PFSK-1 (cell line): ENCODE results near the gene AIFM3.

Source experiments
- FOXP2 ChIP-seq: optimal IDR thresholded peaks from 2 replicates; pipeline ENCODE3; 2011; ENCODE audit warnings: borderline replicate concordance, control low read depth, inconsistent platforms; ENCODE audit not compliant: insufficient read depth; ENCODE audit errors: extremely low read length, extremely low read depth
- POLR2AphosphoS5 ChIP-seq: IDR thresholded peaks from 2 replicates; pipeline ENCODE4 v1.6.1; 2012; ENCODE audit warnings: low read depth, mild to moderate bottlenecking, control low read depth, low read length, moderate library complexity
- REST ChIP-seq, 2 experiments: IDR thresholded peaks; 2 replicates each; pipeline versions ENCODE4 v1.6.1 to v1.8.0; 2011 to 2012; ENCODE audit warnings: low read depth in 2 of 2, low read length in 2 of 2, control low read depth in 1 of 2, inconsistent platforms in 1 of 2, mild to moderate bottlenecking in 1 of 2, moderate library complexity in 1 of 2; ENCODE audit not compliant: insufficient read depth in 1 of 2
- SIN3A ChIP-seq: IDR thresholded peaks from 2 replicates; pipeline ENCODE4 v1.6.1; 2012; ENCODE audit warnings: mild to moderate bottlenecking, low read length, moderate library complexity, borderline replicate concordance; ENCODE audit not compliant: insufficient read depth
- TAF1 ChIP-seq: IDR thresholded peaks from 2 replicates; pipeline ENCODE4 v1.6.1; 2012; ENCODE audit warnings: low read length, control low read depth, borderline replicate concordance; ENCODE audit not compliant: insufficient read depth

AIFM3 gene

GRCh38 chr22:20946991-20947390 is 20.1 kb upstream of the AIFM3 start:
- TF ChIP-seq FOXP2 (no peak), TAF1 (no peak), REST (IDR thresholded peaks at IDR 0.05; ENCODE audit: insufficient read depth in 1 of 2, low read depth in 2 of 2, low read length in 2 of 2) (no peak), POLR2AphosphoS5 (no peak), SIN3A (no peak)

- no peak for TF ChIP-seq POLR2AphosphoS5
- TF ChIP-seq SIN3A: no peak
- TF ChIP-seq FOXP2: no peak
- no peak for TF ChIP-seq TAF1
- no peak for TF ChIP-seq REST (IDR thresholded peaks at IDR 0.05; ENCODE audit: insufficient read depth in 1 of 2, low read depth in 2 of 2, low read length in 2 of 2)
These were observed 18.6 kb upstream of the AIFM3 start for GRCh38 chr22:20948450-20948849.

GRCh38 chr22:20948989-20949388 is 18.1 kb upstream of the AIFM3 start:
- TF ChIP-seq TAF1 (no peak), POLR2AphosphoS5 (no peak), SIN3A (no peak)

- TF ChIP-seq POLR2AphosphoS5 (no peak), TAF1 (no peak), SIN3A (no peak), REST (IDR thresholded peaks at IDR 0.05; ENCODE audit: insufficient read depth in 1 of 2, low read depth in 2 of 2, low read length in 2 of 2) (no peak)
These were observed 17.3 kb upstream of the AIFM3 start for GRCh38 chr22:20949698-20950183.

GRCh38 chr22:20951151-20951931 is 15.7 kb upstream of the AIFM3 start:
- TF ChIP-seq SIN3A: no peak
- no peak for TF ChIP-seq FOXP2
- TF ChIP-seq POLR2AphosphoS5: no peak
- no peak for TF ChIP-seq REST (IDR thresholded peaks at IDR 0.05; ENCODE audit: insufficient read depth in 1 of 2, low read depth in 2 of 2, low read length in 2 of 2)
- TF ChIP-seq TAF1: no peak
